HS-27A (cell line): ENCODE results near the gene TMEM250.

Experiments
- DNase-seq: peaks from one replicate; pipeline ENCODE4 v3.0.0-alpha.2; 2012; ENCODE audit warnings: low read depth, missing footprints

The TMEM250 gene

DNA sequence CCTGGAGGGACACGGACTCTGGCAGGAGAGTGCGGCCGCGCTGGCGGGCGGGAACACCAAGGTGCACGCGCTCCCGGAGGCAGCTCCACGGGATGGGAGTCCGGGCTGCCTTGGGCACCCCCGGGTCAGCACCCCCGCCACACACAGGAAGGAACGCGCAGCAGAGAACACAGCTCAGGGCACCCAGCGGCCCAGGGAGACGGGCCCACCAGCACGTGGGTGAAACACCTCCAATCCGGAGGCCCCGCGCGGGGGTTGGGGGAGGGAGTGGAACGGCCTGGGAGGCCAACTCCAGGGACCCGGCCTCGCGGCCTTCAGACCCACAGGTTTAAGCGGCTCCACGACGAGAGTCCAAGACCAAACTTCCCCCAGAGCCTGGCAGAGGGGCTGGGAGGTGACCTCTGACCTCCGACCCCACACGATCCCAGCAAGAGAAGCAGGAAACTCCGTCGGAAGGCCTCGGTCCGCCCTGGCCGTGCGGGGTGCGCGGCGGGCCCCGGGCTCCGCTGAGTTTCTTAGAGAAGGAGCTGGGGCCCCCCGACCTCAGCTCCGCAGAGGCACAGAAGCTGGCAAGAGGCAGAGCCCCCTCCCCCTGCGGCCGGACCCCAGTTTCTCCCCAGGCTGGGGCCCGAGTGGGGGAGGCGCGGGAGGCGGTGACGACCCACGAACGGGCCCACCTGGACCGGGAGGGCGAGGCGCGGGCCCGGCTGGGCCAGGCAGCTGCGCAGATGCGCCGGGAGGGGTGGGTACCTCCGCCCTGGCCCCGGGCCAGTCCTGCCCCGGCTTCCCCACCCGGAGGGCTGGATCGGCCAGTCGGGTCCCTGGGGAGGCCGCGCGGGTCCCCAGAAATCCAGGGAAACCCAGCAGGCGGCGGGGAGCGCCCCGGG is 24.4 kb downstream of the TMEM250 start:
- no peak for DNase-seq

GRCh38 chr9:136093346-136093986 is 25.2 kb downstream of the TMEM250 start:
- no peak for DNase-seq

- no peak for DNase-seq
These were observed 25.9 kb downstream of the TMEM250 start for GRCh38 chr9:136092741-136093140.

GRCh38 chr9:136092353-136092650 is 26.4 kb downstream of the TMEM250 start:
- DNase-seq = no peak

DNA sequence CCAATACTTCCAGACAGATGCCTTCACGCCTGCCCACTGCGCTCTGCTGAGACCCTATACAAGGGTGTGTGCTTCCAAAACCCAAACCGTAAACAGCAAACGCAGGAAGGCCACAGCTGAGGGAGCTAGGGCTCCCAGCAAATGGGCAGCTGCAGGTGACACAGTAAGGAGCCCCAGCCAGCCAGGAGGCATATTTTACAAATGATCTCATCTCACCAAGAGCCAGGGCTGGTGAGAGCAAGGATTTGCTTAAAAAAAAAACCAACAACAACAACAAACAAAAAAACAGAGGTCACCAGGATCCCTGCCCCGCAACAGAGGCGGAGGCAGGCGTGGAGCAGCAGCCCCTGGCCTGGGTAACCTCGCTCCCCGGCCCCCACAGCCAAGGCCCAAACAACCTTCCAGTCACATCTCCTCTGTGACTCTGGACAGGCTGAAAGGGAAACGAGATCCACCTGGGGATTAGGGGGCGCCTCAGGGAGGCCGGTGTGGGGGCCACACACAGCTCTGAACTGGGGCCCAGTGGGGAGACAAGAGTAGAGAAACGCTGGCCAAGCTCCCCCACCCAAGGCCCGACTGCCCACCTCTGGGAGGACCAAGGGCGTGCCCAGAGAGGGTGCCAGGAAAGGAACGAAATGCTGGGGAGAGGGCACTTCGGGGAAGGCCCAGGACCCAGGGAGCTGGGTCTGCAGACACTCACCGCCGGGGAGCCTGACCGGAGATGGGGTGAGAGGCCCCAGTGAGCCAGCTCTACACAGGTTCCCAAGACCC is 26.9 kb downstream of the TMEM250 start:
- no peak for DNase-seq

DNA sequence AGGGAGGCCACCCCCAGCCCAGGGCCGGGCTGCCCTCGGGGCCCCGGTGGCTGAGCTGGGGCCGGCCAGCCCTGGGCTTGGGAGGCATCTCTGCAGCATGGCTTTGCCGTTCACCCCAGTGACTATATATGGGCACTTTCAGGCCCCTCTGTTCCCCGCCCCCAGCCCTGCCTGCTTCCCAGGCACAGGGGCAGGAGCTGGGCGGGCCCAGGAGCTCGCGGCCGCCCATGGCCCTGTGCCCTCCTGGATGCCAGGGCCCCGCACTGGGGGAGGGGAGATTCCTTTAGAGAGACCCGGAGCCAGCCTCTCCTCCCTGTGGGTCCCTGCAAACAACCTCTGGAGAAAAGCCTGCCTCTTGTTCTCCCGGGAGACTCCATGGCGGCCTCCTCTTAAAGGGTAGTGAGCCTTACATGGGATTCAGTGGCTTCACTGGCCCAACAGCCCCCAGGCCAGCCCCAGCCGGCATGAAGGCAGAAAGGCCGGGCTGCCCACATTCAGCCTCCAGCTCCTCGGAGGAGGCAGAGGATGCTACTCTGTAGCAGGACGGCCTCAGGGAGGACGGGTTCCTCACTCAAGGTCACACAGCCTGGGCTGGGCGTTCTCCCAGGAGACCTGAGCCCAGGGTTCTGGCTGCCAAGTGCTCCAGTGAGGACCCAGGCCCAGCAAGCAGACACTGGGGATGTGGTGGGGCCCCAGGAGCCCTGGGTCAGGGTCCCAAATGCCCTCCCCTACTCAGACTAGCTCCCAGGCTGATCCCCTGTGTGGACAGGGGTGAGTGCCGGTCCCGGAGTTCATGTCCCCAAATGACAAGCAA is 27.7 kb downstream of the TMEM250 start:
- no peak for DNase-seq

- DNase-seq = no peak
These were observed 28.5 kb downstream of the TMEM250 start for GRCh38 chr9:136090056-136090735.

DNA sequence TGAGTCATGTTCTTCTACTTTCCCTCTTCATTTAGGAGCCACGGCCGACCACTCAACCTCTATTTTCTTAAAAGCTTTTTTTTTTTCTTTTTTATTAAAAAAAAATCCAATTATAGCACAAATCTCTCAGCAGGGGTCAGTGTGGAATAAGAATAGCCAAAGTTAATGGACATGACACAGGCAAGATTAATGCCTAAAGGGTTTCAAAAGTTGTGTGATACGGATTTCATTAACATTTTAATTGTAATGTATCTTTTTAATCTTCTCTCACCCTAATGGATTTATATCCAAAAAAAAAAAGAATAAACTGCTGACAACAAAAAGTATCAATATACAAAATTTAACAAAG is 29.0 kb downstream of the TMEM250 start:
- DNase-seq = no peak

GRCh38 chr9:136088939-136089696 is 29.6 kb downstream of the TMEM250 start:
- DNase-seq = no peak

DNA sequence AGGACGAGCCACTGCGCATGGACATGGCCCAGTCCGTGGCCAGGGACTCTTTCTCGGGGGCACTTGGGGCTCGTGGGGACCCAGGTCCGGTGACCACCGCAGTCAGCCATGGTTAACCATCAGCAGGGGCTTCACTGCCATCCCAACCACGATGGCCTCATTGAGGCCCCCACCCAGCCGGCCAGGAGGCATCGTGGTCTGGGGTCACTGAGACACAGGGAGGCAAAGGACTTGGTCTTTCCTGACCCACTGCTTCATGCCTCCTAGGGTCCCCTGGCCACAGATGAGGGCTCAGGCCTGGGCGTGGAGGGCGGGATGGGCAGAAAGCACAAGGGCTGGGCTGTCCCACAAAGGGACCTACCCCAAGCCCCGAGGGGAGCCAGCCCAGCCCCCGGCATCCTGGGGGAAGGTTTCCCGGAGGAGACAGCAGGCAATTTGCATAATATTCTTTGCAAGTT is 30.2 kb downstream of the TMEM250 start:
- DNase-seq = no peak

- DNase-seq = no peak
These were observed 30.8 kb downstream of the TMEM250 start for GRCh38 chr9:136087741-136088480.

DNA sequence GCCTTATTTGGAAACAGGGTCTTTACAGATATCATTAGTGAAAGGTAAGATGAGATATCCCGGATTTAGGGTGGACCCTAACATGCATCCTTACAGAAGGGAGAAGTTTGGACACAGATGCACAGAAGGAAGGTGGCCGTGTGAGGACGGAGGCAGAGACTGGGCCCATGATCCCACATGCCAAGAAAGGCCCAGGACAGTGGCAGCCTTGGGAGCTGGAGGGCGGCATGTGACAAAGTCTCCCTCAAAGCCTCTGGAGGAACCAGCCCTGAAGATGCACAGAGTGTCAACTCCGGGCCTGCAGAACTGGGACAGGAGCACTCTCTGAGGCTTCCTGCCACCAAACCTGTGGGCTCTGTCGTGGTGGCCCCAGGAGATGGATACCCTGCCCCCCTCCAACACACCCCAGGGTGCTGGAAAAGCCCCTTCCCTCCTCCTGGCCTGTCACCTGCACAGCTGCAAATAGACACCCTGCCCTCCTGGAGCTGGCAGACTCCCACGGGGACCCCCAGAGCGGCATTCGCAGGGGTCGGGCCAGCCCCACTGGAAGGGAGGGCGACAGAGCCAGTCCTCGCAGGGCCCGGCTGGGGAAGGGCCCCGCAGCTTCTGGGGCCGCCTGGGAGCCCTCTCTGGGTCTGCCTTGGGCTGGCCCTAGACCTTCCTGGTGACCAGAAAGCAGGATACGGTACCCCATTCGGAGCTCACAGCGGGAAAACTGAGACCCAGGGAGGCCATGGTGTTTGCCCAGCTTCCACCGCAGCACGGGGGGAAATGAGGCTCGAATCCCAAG is 31.5 kb downstream of the TMEM250 start:
- DNase-seq = no peak

DNA sequence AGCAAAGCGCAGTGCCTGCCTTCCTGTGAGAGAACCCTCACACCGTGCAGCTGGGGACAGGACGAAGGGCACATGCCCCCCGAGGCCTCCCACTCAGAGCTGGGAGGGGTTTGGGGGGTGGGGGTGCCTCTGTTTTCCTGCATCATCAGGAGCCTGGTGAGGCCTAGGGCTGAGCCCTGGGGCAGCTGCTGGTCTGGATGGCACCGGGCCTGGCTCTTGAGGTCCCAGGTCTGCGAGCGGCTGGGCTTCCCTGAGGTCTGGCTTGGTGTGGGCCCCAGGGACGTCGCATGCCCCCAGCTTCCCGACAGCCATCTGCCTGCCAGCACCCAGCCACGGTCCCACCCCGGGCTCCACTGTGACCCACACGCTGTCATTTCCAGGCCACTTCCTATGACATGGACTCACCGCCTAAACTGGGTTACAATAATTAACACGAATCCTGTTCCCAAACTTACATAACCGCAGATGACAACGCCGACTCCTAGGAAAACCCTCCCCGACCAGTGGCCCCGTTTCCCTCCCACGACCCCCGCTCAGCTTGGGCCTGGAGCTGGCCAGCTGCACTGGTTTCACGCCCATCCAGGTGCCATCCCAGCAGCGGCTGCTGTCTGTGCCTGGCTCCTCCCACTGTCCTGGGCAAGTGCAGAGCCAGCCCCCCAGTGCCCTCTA is 32.3 kb downstream of the TMEM250 start:
- DNase-seq = no peak

GRCh38 chr9:136085815-136086212 is 32.9 kb downstream of the TMEM250 start:
- DNase-seq = no peak

- no peak for DNase-seq
These were observed 34.4 kb downstream of the TMEM250 start for GRCh38 chr9:136084063-136084944.

- DNase-seq = no peak
These were observed 35.1 kb downstream of the TMEM250 start for GRCh38 chr9:136083558-136084062.
